G401 (cell line): ENCODE data around the gene THEM4. TPM values are rescaled to one million over a fixed set of nuclear protein-coding genes. Genes with fewer than 3 reads are reported as not detected.
A peak's percentile ranks its signal among the peaks of the same experiment; 100 is the strongest.

Source experiments
- DNase-seq: peaks from one replicate; pipeline ENCODE4 v3.0.0-alpha.2; 2015; ENCODE audit warnings: low spot score
- in situ Hi-C: cut with HindIII; loops from 2 replicates; pipeline ENCODE4 v1.10.0; 2016; ENCODE audit warnings: low sequenced_read_pairs, mixed read lengths
- total RNA-seq: library from RNA; depleted of rRNA; stranded (reverse); fragments of >200 nt; shearing (Covaris generic); gene quantifications from 2 replicates; pipeline ENCODE4 v1.2.3, GENCODE V29; 2014

The THEM4 gene
- total RNA-seq, 1 experiment from 2014 or later = not detected

DNA sequence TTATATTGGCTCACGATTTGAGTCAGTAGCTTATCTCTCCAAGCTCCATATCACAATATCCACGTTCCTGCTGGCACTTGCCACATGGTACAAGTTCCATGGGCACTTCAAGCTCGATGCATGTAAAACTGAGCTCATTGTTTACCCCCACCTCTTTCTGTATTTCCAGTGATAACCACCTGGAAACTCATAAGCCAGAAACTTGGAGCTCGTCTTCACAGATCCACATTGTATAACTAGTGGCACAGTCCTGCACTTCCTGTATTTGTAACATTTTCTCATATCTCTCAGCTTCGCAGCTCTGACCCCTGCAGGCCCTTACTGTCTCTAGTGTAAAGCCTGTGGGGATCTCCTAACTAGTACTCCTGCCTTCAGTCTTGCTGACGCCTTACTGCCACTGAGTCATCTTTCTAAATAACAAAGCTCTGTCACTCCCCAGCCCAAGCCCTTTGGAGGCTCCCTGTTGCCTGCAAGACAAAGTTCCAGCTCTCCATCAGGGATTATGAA is 63.2 kb downstream of the THEM4 start:
- no peak for DNase-seq

DNA sequence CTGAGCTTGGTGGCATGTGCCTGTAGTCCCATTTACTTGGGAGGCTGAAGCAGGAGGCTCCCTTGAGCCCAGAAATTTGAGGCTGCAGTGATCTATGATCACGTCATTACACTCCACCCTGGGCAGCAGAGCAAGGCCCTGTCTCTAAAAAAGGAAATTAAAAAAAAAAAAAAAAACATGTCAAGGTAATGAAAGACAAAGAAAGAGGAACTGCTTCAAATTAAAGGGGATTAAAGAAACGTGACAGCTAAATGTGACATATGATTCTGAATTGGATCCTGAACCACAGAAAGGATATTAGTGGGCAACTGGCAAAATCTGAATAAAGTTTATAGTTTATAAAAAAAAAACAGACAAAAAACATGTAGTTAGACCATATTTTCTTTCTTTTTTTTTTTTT is 65.9 kb downstream of the THEM4 start:
- in situ Hi-C loops = no loop called here

More for the DNA sequence above, 63.2 kb downstream of the THEM4 start:
- in situ Hi-C loops = no loop called here

DNA sequence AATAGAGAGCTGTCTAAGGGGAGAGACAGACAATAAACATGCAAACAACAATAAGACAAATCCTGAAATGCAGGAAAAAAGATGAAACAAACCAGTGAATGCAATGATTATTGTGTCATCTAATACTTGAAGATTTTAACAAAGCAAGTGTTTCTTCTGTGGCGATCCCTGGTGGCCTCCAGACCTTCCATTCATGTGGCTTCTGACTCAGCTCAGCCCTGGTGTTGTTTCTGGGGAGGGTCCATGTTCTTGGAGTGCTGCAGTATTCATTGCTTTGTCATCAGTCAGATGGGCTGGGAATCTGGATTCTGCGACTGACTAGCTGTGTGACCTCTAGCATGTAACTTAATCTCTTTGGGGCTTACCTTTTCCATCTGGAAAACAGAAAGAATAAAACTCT is 68.2 kb downstream of the THEM4 start:
- DNase-seq = no peak
- in situ Hi-C loops = no loop called here

More for the DNA sequence above, 65.9 kb downstream of the THEM4 start:
- DNase-seq = no peak

DNA sequence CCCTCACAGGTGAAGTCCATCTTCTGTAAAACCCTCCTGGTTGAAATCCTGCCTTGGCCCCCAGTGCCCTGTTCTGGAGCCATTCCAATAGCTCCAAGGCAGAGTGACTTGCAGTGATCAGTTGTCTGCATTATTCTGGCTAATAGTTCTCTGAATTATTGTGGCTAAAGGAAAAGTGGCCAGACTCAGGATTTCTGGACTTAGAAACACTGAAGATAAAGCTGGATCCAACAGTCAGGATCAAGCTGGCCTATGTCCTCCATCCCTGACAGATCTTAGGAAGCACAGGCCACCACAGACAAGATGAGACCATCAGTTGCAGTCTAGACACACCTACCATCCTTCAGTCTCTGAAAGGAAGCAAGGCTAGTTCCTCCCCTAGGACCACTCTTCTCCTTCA is 68.9 kb downstream of the THEM4 start:
- in situ Hi-C loops = no loop called here
- no peak for DNase-seq

DNA sequence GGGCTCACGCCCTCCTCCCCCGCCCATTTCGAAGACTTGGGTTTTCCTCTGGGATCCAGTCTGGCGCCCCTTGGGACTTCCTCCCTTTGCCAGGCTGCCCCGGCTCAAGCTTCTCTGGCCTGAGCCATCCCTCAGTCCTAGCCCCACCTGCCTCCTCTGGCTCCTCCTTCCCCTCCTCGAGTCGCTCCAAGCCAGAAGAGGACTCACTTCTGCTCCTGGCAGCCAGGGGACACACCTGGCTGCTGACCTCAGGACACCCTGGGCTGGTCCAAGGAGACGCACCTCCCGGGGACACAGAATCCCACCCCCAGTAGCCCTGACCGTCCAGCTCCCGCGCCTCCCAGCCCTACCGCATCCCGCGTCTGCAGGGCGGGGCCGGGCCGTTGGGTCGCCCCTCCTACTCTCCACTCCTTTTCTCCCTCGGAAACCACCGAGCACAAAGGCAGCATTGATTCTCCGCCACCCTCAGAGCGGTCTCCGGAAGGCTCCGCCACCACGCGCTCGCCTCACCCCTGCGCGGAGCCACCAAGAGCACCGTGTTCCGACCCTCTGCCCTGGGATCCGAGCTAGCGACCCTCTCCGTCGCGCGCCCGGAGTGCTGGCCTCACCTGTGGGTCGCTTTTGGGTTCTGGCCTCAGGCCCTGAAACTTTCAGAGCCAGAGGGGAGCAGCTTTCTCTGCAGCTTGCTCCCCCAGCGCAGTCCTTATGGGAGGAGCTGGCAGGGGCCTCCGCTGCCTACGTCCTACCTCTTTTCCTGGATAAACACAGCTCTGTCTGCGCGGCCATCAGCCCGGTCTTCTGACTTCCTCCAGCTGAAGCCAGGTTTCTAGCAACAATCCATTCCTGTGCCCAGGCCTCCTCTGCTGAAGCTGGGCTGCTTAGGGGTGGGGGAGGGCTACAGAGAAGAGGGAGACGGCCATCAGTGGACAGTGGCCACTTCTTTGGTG is 69.6 kb downstream of the THEM4 start, which contains the start of gene C2CD4D:
TSS of gene C2CD4D (minus strand) at position 364 of the 947 bp plus-strand sequence. CDS start 831 bp downstream, outside the sequence.
- in situ Hi-C loops = no loop called here
- DNase-seq = peak; percentile 72

DNA sequence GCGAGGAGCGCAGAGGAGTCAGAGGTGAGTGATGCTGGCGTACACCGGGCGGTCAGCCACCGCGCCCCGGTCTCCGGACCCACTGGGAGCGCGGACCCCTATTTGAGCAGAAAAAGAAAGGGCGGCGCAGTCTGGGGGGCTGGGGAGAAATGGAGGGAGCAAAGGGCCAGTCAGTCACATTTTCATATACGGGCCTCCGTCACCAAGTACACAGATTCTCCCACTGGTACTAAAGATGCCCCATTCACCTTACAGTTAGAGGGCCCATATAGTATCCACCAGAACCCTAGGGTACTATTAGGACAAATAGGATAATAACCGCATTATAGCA is 70.3 kb downstream of the THEM4 start:
- no peak for DNase-seq
- in situ Hi-C loops = no loop called here

DNA sequence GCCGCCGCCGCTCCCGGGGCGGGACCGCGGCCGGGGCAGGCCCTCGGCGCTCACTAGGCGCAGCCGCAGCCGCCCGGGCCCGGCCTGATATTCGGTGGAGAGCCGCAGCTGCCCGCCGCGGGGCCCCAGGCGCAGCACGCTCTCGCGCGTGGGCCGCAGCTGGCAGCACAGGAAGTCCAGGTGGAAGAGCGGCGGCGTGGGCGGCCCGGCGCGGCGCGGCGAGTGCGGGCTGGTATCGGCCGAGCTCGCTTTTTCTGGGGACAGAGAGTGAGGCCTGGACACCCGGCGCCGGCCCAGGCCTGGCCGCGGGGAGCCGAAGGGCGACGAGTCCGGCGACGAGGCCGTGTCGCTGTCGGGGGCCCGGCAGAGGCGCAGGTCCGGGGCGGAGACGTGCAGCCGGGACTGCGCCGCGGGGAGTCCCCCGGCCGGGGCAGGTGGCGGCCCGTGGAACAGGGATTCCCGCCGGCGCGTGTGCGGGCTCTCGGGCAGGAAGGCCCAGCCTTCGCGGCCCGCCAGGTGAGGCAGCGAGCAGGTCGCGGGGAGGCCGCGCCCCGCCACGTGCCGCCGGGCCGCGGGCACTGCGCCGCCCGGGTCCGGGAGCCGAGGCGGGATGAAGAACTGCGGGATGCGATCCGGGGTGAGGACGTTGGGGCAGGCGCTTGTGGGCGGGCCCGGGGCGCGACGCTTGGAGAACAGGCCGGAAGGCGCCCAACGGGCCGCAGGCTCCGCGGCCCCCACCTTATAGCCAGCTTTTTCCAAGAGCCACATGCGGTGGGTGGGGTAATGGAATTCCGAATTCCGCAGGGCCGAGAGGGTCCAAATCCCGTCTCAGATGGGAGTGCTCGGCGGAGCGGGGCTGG is 70.9 kb downstream of the THEM4 start:
- DNase-seq = no peak
- in situ Hi-C loops = no loop called here

DNA sequence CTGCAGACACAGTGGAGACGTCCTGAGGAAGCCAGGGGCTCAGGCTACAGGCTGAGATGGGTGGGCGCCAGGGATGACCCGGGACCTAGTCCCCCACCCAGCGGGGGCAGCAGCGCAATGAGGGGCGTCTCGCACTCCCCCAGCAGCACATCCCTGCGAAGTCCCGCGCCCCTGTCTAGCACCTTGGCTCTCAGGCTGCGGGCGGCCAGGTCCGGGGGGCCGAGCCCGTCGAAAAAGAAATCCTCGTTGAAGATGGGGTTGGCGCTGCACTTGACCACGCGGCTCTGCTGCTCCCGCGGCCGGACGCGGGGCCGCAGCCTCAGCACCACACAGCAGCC is 71.5 kb downstream of the THEM4 start:
- in situ Hi-C loops = no loop called here
- no peak for DNase-seq

DNA sequence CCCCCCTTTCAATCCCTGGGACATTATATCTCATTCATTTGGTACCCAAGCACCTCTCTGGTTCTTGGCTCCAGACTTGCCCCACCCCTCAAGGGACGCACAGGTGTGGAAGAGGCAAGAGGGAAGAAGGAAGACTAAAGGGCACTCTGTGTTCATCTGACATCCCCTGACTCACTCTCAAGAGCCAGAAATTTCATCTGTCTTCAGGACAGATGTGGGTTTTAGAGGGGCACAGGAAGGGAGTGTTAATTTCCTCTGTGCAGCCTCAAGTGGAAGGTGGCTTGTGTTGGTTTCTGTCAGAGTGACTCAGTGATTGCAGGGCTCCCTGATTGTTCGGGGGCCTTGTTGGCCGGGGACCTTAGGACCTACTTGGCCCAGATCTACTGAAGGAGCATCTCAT is 72.1 kb downstream of the THEM4 start:
- no peak for DNase-seq
- in situ Hi-C loops = no loop called here

DNA sequence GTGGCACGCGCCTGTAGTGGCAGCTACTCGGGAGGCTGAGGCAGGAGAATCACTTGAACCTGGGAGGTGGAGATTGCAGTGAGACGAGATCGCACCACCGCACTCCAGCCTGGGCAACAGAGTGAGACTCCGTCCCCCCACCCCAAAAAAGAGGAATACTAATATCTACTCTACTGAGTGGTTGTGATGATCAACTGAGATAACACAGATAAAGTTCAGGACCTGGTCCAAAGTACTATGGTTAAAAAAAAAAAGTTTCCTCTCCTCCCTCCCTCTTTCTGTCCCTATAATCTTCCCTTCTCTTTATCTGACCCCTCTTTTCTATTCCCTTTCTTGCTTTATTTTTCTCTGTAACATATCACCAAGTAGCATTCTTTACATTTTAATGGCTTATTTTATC is 73.7 kb downstream of the THEM4 start:
- no peak for DNase-seq
- in situ Hi-C loops = no loop called here

DNA sequence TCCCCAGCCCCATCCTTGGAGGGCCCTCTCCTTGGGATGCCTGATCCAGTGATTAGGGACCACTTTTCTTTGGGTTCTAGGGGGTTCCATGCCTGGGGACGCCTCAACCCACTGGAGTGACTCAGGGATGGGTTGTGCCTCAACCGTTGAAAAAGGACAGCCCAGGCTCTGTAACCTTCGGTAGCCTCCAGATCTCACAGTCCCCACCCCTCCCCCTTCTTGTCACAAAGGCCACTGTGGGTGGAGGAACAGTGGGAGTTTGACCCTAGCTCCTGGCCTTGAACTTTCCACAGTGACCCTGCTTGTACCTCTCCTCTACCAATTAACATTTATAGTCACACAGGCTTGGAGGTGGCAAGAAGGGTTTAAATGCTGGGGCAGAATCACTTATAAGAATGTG is 75.1 kb downstream of the THEM4 start:
- in situ Hi-C loops = no loop called here
- no peak for DNase-seq

DNA sequence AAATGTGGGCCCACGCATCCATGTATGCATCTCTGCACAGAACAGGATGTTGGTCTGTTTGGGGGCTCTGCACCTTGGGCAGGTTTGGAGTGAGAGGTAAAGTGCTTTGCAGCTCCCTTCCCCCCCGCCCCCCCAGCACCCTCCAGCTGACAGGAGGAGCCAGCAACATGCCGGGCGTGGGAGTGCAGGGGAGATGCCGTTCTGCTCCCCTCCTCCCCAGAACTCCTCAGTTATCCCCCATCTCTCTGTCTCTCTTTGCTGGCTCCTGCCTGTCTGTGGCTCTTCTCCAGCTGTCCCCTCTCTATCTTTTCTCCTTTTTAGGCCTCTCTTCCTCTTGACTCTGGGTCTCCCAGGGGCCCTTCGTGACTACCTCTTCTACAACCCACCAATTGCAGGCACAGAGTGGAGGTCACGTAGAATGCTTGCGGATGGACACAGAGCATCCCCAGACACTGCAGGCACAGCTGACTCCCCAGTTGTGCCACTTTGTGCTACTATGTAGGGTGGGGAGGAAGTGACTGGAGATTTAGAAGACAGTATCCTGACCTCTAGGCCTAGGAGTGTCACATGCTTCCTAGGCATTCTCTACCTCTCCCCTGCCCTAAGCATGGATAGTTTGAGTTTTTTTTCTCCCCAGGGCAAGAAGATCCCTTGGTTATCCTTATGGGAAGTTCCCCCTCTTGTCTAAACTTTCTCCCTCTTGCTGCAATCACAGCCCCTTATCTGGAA is 76.0 kb downstream of the THEM4 start:
- no peak for DNase-seq
- in situ Hi-C loops = no loop called here

DNA sequence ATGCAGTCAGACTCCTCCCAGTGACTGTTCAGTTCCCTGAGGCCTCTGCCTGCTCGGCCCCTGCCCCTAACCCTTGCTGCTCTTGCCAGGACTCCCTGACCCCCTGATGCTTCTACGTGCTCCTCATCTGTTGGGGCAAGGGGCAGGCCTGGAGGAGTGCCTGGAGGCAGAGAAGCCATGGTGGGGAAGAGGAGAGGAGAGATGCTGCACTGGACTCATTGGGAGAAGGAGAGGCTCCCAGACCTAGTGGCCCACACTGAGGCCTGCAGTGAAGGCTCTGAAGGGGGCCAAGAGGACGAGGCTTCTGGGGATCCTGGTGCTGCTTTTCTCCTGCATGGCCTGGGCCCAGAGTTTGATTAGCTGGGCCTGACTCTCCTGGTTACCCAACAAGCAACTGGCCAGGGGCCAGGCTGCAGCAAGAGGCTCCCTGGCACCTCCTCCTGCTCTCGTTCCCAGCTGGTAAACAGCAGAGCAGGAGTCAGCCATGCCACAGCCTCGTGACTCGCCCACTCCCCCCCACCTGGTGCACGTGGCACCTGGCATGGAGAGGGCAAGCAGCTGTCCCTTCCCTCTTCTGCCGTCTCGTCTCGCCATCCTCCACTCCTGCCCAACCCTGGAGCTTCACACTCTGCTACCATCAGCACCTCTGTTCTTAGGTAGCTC is 76.9 kb downstream of the THEM4 start:
- DNase-seq = peak; percentile 91
- in situ Hi-C loops = no loop called here

DNA sequence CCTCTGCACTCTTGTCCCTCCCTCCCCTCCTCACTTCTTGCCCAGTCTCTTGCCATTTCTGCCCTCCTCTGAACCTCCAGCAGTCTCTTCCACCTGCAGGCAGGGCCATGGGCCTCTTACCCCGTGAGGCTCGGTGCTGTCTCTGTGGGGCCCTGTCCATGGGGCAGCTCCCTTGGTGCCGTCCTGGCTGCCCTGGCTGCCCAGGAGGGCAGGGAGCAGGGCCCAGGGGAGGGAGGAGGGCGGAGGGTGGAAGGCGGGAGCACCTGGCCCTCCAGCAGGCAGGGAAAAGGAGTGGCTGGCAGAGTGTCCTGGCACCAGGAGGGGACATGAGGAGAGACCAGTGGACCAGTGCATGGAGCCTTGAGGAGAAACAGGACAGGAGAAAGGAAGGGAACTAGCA is 77.7 kb downstream of the THEM4 start, which contains the start of gene RORC:
TSS of gene RORC (minus strand) at position 198 of the 400 bp plus-strand sequence. CDS start at position 160, 38 bp downstream.
- peak; percentile 84 for DNase-seq
- in situ Hi-C loops = no loop called here

DNA sequence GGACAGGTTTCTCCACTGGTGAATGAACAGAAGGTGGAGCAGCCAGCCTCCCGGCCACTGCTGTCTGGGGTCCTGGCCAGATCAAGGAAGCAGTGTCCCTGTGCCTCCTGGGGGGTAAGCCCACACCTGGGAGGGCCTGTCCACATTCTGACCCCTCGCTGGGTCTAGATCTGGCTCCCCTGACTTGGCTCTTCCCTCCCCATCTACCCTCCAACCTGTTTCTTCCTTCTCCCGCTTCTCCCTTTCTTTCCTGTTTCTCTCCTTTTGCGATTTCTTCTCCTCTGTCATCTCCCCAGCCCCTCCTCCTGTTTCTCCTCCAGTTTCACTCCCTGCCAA is 78.1 kb downstream of the THEM4 start:
- in situ Hi-C loops = no loop called here
- no peak for DNase-seq

DNA sequence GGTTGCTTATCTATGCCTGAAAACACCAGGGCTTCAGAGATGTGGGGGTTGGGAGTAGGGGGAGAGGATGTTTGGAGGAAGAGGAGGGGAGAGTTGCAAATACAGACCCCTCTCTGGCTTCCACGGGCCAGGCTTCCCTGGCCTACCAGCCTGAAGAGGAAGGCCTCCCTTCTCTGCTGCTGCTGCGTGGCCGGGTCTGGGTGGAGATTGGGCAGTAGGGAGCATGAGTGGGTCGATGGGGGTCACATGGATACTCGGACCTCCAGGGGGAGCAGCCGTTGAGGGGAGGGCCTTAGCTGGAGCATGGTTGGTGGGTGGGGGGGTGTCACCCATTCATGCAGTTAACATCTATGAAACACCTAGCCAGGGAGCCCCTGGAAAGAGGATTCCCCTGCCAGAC is 79.3 kb downstream of the THEM4 start:
- in situ Hi-C loops = no loop called here

DNA sequence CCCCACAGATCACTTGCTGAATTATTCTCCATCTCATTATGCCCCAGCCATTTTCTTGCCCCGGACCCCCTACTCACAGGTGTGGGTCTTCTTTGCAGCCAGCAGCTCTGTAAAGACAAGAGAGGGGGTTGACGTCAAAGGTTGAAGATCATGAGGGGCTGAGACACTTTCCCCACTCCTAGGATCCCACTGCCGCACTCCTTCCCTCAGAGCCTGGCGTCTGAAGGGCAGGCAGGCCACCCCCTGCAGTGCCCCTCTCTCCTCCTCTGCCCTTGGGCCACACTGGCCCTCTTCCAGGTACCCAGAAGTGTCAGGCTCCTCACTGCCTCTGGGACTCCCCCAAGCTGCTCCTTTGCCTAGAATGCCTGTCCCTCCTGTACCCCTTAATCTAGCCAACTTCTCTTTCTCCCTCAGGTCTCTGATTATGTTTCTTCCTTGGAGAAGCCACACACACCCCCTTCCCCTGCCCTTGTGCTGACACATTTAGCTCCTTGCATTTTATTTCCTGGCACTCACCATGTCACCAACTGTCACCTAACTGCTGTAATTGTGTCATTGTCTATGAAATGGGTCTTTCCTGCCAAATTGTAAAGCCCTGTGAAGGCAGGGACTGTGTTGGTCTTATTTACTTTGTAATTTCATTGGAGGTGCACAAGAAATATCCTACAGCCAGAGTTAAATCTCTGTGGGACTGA is 79.8 kb downstream of the THEM4 start:
- in situ Hi-C loops = no loop called here
- DNase-seq = peak; percentile 55

More for the DNA sequence above, 79.3 kb downstream of the THEM4 start:
- DNase-seq = no peak

DNA sequence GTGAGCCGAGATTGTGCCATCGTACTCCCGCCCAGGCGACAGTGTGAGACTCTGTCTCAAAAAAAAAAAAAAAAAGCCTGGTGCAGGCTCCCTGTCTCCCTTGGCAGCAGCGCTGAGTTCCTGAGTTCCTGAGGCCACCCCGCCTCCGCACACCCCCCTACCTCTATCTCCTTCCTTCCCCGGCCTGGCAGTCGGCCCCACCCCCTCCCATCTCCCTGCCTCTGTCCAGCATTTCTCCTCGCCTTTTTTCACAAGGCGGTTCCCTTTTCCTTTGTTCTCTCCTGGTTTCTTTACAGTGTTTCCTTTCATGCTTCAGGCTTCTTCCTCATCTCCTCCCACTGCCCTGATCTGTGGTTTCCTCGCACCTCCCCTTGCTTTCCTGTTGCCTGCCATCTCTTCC is 80.4 kb downstream of the THEM4 start:
- peak; percentile 76 for DNase-seq
- in situ Hi-C loops = no loop called here
